Left colon (tissue), 2 donors: ENCODE data around the gene SIPA1. TPM values are rescaled to one million over a fixed set of nuclear protein-coding genes. Genes with fewer than 3 reads are reported as not detected.

ENCODE experiments used
- ATAC-seq: fragments of 200-7000 bp; cut with Tn5 transposase; one replicate; pipeline ENCODE4 v1.9.1; 2020; ENCODE audit warnings: mild to moderate bottlenecking, moderate library complexity
- DNase-seq, 2 donors: peaks; one replicate each; pipeline ENCODE4 v3.0.0-alpha.2; 2020
- intact Hi-C, 2 donors: fragments of 100-400 bp; cut with DNase I in 1 of 2; cut with micrococcal nuclease in 1 of 2; formaldehyde crosslinking; loops; one replicate each; pipeline versions ENCODE4 v1.11.2 to v1.14.0; 2022; cut with DNase I, micrococcal nuclease
- total RNA-seq, 2 donors: library from RNA; stranded (reverse); fragmentation: NEBNext Ultra II Directional; extraction: Animal tissue kit (Norgen Biotek cat#: 25700); gene quantifications; one replicate each; pipeline ENCODE4 v1.2.1, GENCODE V29; 2021
- donor health status: DM: no; HTN: no; CAD: no.
- donor health status: DM: yes; HTN: yes; CAD: no.

SIPA1 gene
- total RNA-seq, 2 donors from 2014 or later = 25.5 to 34.3 TPM

- intact Hi-C loops = no loop called here
- no peak for ATAC-seq
Observed at GRCh38 chr11:65607614-65608426, 30.1 kb upstream of the SIPA1 start.

GRCh38 chr11:65609229-65609628, 28.7 kb upstream of the SIPA1 start:
- no peak for ATAC-seq
- no peak for DNase-seq
- intact Hi-C loops = no loop called here

More at GRCh38 chr11:65607614-65608426, 30.1 kb upstream of the SIPA1 start:
- DNase-seq = no peak

GRCh38 chr11:65609665-65610064, 28.2 kb upstream of the SIPA1 start:
- DNase-seq (no peak), ATAC-seq (no peak)
- intact Hi-C loops = no loop called here

GRCh38 chr11:65610404-65610803, 27.5 kb upstream of the SIPA1 start:
- ATAC-seq (no peak), DNase-seq (no peak)
- intact Hi-C loops = no loop called here

GRCh38 chr11:65611028-65611757, 26.7 kb upstream of the SIPA1 start:
- intact Hi-C loops = no loop called here
- no peak for ATAC-seq
- no peak for DNase-seq

- DNase-seq (no peak), ATAC-seq (no peak)
- intact Hi-C loops = no loop called here
Observed at GRCh38 chr11:65611758-65612603, 25.9 kb upstream of the SIPA1 start.

GRCh38 chr11:65612691-65613090, 25.2 kb upstream of the SIPA1 start:
- intact Hi-C loops = no loop called here
- DNase-seq (no peak), ATAC-seq (no peak)

GRCh38 chr11:65613091-65613928, 24.6 kb upstream of the SIPA1 start:
- DNase-seq (peak in 1 of 2 donors; percentile 50), ATAC-seq (no peak)
- intact Hi-C loops = no loop called here

- intact Hi-C loops = no loop called here
- ATAC-seq (peak; percentile 69), DNase-seq (peak; percentile 100)
Observed at GRCh38 chr11:65615229-65615949, 22.5 kb upstream of the SIPA1 start, which contains the start of gene PCNX3. Gene PCNX3 (plus strand): TSS chr11:65615776. CDS start chr11:65616312, 536 bp downstream.

- peak; percentile 3 for ATAC-seq
- peak in 1 of 2 donors; percentile 78 for DNase-seq
- intact Hi-C loops = no loop called here
Observed at GRCh38 chr11:65615950-65616574, 21.8 kb upstream of the SIPA1 start.

GRCh38 chr11:65616575-65617001, 21.3 kb upstream of the SIPA1 start:
- intact Hi-C loops = no loop called here
- DNase-seq (no peak), ATAC-seq (no peak)

- intact Hi-C loops = no loop called here
- ATAC-seq = no peak
- no peak for DNase-seq
Observed at GRCh38 chr11:65617136-65617850, 20.6 kb upstream of the SIPA1 start.

GRCh38 chr11:65617990-65618751, 19.7 kb upstream of the SIPA1 start:
- DNase-seq = no peak
- intact Hi-C loops = no loop called here
- no peak for ATAC-seq

GRCh38 chr11:65618763-65619162, 19.1 kb upstream of the SIPA1 start:
- DNase-seq (no peak), ATAC-seq (no peak)
- intact Hi-C loops = no loop called here

- intact Hi-C loops = no loop called here
- ATAC-seq (no peak), DNase-seq (no peak)
Observed at GRCh38 chr11:65619281-65619928, 18.5 kb upstream of the SIPA1 start.
